Breast epithelium (tissue), 3 donors: ENCODE results near the gene HPCAL1.

Experiments
- CTCF ChIP-seq, 3 donors: fragments of 450-650 bp; IDR thresholded peaks; one replicate each; pipeline ENCODE4 v1.5.1; 2016 to 2017; ENCODE audit warnings: antibody characterized with exemption in 3 of 3, mild to moderate bottlenecking in 3 of 3, moderate library complexity in 3 of 3
- POLR2AphosphoS5 ChIP-seq, 3 donors: sonication (generic); formaldehyde crosslinking; IDR thresholded peaks; one replicate each; pipeline ENCODE4 v1.6.1; 2017; ENCODE audit warnings: antibody characterized with exemption in 3 of 3

DNA sequence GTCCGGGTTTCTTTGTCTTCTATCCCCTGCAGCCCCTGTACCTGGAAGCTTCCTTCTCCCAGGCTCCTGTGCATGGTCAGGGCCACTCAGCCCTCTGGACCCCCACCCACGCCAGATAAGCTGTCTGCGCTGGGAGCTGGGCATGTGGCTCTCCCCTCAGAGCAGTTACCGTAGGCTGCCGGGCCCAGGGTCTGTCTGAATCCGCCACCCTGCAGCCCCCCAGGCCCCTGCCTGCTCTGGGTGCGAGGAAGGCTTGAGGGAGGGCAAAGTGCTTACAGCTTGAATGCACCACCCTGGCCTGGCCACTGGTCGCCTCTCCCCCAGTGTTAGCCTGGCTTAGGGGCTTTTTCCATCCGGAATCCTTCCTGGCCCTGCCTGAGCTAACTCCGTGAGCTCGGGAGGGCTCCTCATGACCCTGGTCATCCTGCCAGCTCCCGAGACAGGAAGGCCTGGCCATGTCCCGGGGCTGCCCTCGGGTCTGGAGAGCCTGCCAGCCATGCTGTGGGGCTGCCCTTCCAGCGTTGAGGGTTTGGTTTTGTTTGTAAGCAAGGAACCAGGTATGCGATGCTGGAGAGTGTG lies 94.7 kb downstream of the HPCAL1 start:
- no peak for TF ChIP-seq CTCF (IDR thresholded peaks at IDR 0.05)
- TF ChIP-seq POLR2AphosphoS5 (IDR thresholded peaks at IDR 0.05) = no peak
